Cardiac fibroblast (primary cell): ENCODE data around the gene HBA2.
"Not testable (repeated sequence)": the region's sequence is repeated elsewhere in the genome, so short reads cannot be mapped to it uniquely, and the experiment has no call there.

ENCODE experiments used
- DNase-seq, 2 donors: peaks; one replicate each; pipeline versions ENCODE4 v3.0.0 to v3.0.0-alpha.2; 2010; ENCODE audit warnings: low read depth in 2 of 2
- H3K4me3 ChIP-seq, 2 donors: replicated peaks in 1 of 2; 1 replicate in 1 of 2; 2 replicates in 1 of 2; pipeline ENCODE4 v1.5.1; 2011; ENCODE audit warnings: low read depth in 2 of 2, low read length in 2 of 2, mild to moderate bottlenecking in 2 of 2, moderate library complexity in 1 of 2
- CTCF ChIP-seq: IDR thresholded peaks from one replicate; pipeline ENCODE4 v1.5.1; 2011; ENCODE audit warnings: low read depth, mild to moderate bottlenecking, low read length, inconsistent platforms

Gene HBA2

DNA sequence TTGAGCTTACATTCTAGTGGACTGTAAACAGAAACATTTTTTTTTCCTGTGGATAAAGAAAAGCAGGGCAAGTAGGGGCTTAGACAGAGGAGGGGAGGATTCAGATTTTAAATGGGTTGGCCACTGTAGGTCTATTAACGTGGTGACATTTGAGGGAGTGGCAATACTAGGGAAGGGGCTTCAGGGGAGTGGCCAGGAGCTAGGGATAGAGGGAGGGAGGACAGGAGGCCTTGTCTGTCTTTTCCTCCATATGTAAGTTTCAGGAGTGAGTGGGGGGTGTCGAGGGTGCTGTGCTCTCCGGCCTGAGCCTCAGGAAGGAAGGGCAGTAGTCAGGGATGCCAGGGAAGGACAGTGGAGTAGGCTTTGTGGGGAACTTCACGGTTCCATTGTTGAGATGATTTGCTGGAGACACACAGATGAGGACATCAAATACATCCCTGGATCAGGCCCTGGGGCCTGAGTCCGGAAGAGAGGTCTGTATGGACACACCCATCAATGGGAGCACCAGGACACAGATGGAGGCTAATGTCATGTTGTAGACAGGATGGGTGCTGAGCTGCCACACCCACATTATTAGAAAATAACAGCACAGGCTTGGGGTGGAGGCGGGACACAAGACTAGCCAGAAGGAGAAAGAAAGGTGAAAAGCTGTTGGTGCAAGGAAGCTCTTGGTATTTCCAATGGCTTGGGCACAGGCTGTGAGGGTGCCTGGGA is 13.4 kb upstream of the HBA2 start:
- no peak for TF ChIP-seq CTCF
- DNase-seq, result no peak

DNA sequence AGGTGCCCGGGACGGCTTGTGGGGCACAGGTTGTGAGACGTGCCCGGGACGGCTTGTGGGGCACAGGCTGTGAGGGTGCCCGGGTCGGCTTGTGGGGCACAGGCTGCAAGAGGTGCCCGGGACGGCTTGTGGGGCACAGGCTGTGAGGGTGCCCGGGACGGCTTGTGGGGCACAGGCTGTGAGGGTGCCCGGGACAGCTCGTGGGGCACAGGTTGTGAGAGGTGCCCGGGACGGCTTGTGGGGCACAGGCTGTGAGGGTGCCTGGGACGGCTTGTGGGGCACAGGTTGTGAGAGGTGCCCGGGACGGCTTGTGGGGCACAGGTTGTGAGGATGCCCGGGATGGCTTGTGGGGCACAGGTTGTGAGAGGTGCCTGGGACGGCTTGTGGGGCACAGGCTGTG is 12.4 kb upstream of the HBA2 start:
- H3K4me3 ChIP-seq, DNase-seq: not testable (repeated sequence)

More for the DNA sequence above, 13.4 kb upstream of the HBA2 start:
- H3K4me3 ChIP-seq, result no peak overlapping the region

- no peak for DNase-seq
- TF ChIP-seq CTCF, result no peak
- H3K4me3 ChIP-seq, result no peak overlapping the region
These were observed 11.9 kb upstream of the HBA2 start for GRCh38 chr16:160691-161190.

DNA sequence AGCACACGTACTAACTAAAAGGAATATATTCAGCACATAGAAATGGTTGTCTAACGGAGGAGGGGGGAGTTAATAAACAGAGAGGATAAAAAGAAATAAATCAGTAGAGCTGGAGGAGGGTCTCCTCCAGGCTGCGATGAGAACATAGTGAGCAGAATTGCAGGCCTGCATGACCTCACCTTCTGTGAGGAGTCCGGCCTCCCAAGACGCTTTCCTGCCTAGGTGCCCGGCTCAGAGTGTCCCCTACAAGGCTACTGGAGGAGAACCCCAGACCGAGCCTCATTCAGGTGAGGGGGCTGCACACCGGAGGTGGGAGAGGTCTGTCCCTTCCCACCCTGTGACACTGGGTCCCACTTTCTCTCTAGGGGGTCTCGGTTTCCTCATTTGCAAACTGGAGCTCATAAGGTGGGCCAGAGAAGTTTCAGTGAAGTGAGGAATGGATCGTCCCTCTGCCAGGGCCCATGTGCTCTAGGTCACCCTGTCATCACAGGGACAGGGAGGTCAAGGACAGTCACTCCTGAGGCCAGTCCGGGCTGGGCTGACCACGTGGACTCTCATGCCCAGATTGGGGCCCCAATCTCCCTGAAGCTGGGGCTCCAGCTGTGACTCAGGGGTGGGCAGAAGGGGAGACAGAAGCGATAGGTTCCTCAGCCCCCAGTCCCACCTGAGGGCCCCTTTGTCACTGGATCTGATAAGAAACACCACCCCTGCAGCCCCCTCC is 10.2 kb upstream of the HBA2 start:
- no peak for TF ChIP-seq CTCF
- no peak overlapping the region for H3K4me3 ChIP-seq
- no peak for DNase-seq

GRCh38 chr16:163139-163538 is 9.5 kb upstream of the HBA2 start:
- not testable (repeated sequence) for H3K4me3 ChIP-seq, DNase-seq

GRCh38 chr16:163696-164095 is 9.0 kb upstream of the HBA2 start:
- DNase-seq, result not testable (repeated sequence)

GRCh38 chr16:164134-164823 is 8.4 kb upstream of the HBA2 start:
- DNase-seq, H3K4me3 ChIP-seq: not testable (repeated sequence)

More at GRCh38 chr16:163696-164095, 9.0 kb upstream of the HBA2 start:
- not testable (repeated sequence) for H3K4me3 ChIP-seq

GRCh38 chr16:164827-165538 is 7.7 kb upstream of the HBA2 start:
- H3K4me3 ChIP-seq, result no peak overlapping the region
- DNase-seq, result no peak
- TF ChIP-seq CTCF, result no peak
